ENCODE results near the gene PHACTR1. TPM values are rescaled to one million over a fixed set of nuclear protein-coding genes. Genes with fewer than 3 reads are reported as not detected.

Gene PHACTR1
- total RNA-seq, 2 donors from 2014 or later = 1.3 to 4.3 TPM

DNA sequence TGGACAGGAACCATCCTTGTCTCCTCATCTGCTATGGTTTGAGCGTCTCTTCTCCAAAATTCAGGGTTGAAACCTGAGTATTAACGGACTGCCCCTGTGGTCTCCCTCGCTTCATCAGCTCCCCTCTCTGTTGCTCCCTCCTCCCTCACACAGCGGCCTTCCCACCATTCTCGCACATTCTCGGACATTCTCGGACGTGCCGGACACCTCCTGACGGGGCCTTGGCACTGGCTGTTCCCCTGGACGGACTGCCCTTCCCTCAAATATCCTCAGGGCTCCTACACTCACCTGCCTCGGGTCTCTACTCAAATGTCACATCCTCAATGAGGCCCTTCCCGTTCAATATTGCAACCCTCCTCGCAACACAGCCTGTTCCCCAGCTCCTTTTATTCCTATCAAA is 496.0 kb downstream of the PHACTR1 start:
- Histone ChIP-seq H3K36me3 (no peaks in the 10 kb centered on the region), H3K4me3 (no peak overlapping the region), H3K4me1 (replicated peaks) (no peaks in the 10 kb centered on the region), H3K27me3 (replicated peaks; ENCODE audit: insufficient read depth) (no peaks in the 10 kb centered on the region), H3K9me3 (no peaks in the 10 kb centered on the region), H3K27ac (no peak overlapping the region)
- intact Hi-C loops (cut with DNase I) = no loop called here
- 91% methylated on average over 14 of the region's 14 CpGs for WGBS
- TF ChIP-seq POLR2A (IDR thresholded peaks at IDR 0.05) (no peak), POLR2AphosphoS5 (IDR thresholded peaks at IDR 0.05) (no peak)
- TF ChIP-seq, protein P1, sequence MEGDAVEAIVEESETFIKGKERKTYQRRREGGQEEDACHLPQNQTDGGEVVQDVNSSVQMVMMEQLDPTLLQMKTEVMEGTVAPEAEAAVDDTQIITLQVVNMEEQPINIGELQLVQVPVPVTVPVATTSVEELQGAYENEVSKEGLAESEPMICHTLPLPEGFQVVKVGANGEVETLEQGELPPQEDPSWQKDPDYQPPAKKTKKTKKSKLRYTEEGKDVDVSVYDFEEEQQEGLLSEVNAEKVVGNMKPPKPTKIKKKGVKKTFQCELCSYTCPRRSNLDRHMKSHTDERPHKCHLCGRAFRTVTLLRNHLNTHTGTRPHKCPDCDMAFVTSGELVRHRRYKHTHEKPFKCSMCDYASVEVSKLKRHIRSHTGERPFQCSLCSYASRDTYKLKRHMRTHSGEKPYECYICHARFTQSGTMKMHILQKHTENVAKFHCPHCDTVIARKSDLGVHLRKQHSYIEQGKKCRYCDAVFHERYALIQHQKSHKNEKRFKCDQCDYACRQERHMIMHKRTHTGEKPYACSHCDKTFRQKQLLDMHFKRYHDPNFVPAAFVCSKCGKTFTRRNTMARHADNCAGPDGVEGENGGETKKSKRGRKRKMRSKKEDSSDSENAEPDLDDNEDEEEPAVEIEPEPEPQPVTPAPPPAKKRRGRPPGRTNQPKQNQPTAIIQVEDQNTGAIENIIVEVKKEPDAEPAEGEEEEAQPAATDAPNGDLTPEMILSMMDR (IDR thresholded peaks at IDR 0.05) = no peak
- no peak for DNase-seq (ENCODE audit: low spot score)

- no peaks in the 10 kb centered on the region for H3K4me1 ChIP-seq (replicated peaks)
- 96% methylated on average over 2 of the region's 2 CpGs for WGBS
- DNase-seq (ENCODE audit: low spot score) = no peak
- intact Hi-C loops (cut with DNase I) = no loop called here
- no peak overlapping the region for H3K27ac ChIP-seq
- TF ChIP-seq POLR2A (IDR thresholded peaks at IDR 0.05) = no peak
- H3K4me3 ChIP-seq = no peak overlapping the region
- H3K36me3 ChIP-seq = no peaks in the 10 kb centered on the region
- H3K9me3 ChIP-seq = no peaks in the 10 kb centered on the region
- no peaks in the 10 kb centered on the region for H3K27me3 ChIP-seq (replicated peaks; ENCODE audit: insufficient read depth)
Measured at GRCh38 chr6:13215390-13215789, 498.8 kb downstream of the PHACTR1 start.

DNA sequence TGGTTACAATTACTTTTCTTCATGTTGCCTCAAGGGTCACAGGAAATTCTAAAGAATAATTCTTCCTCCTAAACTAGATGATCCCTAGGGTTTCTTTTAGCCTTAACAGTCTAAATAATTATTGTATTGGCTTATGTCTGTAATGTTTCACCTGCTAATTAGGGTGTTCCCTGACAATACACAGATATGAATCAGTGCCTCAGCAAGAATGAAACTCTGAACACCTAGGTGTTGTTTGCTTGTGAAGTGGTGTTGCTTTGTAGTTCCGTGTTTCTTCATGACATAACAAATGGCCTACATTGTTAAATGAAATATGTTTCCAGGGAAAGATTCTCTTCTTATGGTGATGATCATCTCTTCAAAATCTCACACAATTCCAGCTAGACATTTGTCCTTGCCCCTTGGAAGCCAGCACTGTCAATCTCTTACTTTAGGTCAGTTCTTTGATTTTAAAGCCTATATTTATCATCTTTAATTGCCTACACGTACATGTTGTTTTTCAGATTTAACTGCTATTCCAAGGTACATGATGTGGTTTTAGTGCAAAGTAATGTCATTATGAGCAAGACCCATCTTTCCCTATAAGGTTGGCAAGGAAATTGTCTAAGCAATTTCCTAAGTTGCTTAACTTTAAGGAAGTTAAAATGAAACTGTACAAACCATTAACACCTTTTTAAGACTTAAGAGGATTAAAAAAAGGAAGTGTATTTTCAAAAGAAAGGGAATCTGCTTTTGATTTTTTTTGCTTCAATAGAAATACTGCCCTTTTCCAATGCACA is 499.9 kb downstream of the PHACTR1 start:
- H3K27me3 ChIP-seq (replicated peaks; ENCODE audit: insufficient read depth) = no peaks in the 10 kb centered on the region
- H3K27ac ChIP-seq = no peak overlapping the region
- H3K36me3 ChIP-seq = no peaks in the 10 kb centered on the region
- TF ChIP-seq POLR2AphosphoS5 (IDR thresholded peaks at IDR 0.05) = no peak
- TF ChIP-seq POLR2A (IDR thresholded peaks at IDR 0.05) = no peak
- TF ChIP-seq, protein P1 (IDR thresholded peaks at IDR 0.05) = no peak
- no peak for DNase-seq (ENCODE audit: low spot score)
- H3K9me3 ChIP-seq = no peaks in the 10 kb centered on the region
- H3K4me3 ChIP-seq = no peak overlapping the region
- H3K4me1 ChIP-seq (replicated peaks) = no peaks in the 10 kb centered on the region
- WGBS = 68% methylated on average over 2 of the region's 2 CpGs
- intact Hi-C loops (cut with DNase I) = no loop called here

DNA sequence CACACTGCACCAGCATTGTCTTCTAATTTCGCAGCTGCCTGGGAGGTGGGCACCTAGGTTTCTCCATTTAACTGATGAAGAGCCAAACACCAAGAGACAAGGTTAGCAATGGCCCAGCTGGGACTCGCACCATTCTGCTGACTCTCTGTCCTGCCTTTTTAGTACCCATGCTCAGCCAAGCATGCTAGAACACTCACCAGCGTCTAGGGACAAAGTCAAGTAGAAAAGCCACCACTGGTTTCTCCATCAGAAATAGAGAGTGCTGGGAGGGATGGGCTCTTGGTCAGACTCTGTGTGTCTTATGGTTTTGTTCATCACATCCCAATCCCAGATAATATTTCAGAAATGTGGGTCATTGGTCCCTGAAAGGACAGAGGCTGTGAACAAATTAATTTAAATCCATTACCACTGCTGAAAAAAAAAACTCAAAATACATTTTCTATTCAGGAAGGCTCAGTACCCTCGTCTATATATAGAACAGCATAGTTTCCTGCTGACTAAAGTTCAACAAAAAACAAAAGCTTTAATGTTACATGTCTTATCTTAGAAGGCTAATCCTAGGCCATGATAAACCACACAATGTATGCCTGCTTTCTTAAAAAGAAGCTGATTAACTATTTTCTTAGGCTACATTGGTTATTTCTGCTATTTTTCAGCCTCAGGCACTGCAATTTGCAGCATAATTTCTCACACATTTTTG is 500.8 kb downstream of the PHACTR1 start:
- H3K4me1 ChIP-seq (replicated peaks) = no peaks in the 10 kb centered on the region
- intact Hi-C loops (cut with DNase I) = no loop called here
- 64% methylated on average over 4 of the region's 4 CpGs for WGBS
- no peaks in the 10 kb centered on the region for H3K9me3 ChIP-seq
- no peaks in the 10 kb centered on the region for H3K36me3 ChIP-seq
- no peaks in the 10 kb centered on the region for H3K27me3 ChIP-seq (replicated peaks; ENCODE audit: insufficient read depth)
- TF ChIP-seq, protein P1 (IDR thresholded peaks at IDR 0.05) = no peak
- no peak for TF ChIP-seq POLR2AphosphoS5 (IDR thresholded peaks at IDR 0.05)
- no peak for TF ChIP-seq POLR2A (IDR thresholded peaks at IDR 0.05)
- no peak for DNase-seq (ENCODE audit: low spot score)
- H3K4me3 ChIP-seq = no peak overlapping the region
- no peak overlapping the region for H3K27ac ChIP-seq

DNA sequence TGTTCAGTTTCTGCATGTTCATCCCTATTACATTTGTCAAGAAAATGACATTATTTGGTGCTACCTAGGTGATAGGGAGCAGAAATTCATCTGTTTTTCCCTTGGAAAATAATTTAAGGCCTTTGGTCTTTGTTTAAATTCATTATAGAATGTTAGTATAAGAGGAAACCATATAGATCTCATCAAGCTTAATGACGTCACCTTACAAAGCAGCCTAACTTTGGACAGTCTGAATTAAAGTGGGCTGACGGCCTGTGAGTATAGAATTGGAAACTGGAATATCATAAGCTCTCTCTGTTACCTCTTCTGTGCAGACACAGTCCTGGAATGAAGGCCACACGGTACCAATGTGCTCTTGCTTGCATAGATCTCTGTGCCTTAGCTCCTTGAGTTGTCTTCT is 503.7 kb downstream of the PHACTR1 start:
- Histone ChIP-seq H3K27me3 (replicated peaks; ENCODE audit: insufficient read depth) (no peaks in the 10 kb centered on the region), H3K4me1 (replicated peaks) (no peaks in the 10 kb centered on the region), H3K36me3 (no peaks in the 10 kb centered on the region), H3K27ac (no peak overlapping the region), H3K9me3 (no peaks in the 10 kb centered on the region), H3K4me3 (no peak overlapping the region)
- intact Hi-C loops (cut with DNase I) = no loop called here
- TF ChIP-seq, protein P1 (IDR thresholded peaks at IDR 0.05) = no peak
- TF ChIP-seq POLR2A (IDR thresholded peaks at IDR 0.05) (no peak), POLR2AphosphoS5 (IDR thresholded peaks at IDR 0.05) (no peak)
- DNase-seq (ENCODE audit: low spot score) = no peak
- 94% methylated on average over 3 of the region's 3 CpGs for WGBS

Data from prostate gland (tissue), 2 donors.